ENCODE results near the gene PRKCE.

- TF ChIP-seq POLR2AphosphoS5 (IDR thresholded peaks at IDR 0.05; ENCODE audit: borderline replicate concordance, low read depth, low read length) (no peak), EZH2 (IDR thresholded peaks at IDR 0.05) (no peak), FOXP2 (optimal IDR thresholded peaks at IDR 0.05; ENCODE audit: control extremely low read depth, extremely low read length, insufficient read depth) (no peak)
These were observed 483.9 kb downstream of the PRKCE start for GRCh38 chr2:46135228-46135855.
